NCI-H2196 (cell line): ENCODE data around the gene RAPH1.
"Not testable (repeated sequence)": the region's sequence is repeated elsewhere in the genome, so short reads cannot be mapped to it uniquely, and the experiment has no call there.

Source experiments
- DNase-seq: peaks from one replicate; lab custom pipeline; 2025; ENCODE audit not compliant: unreplicated experiment; lab: John Stamatoyannopoulos, UW

The RAPH1 gene

GRCh38 chr2:203372706-203373105 lies 162.4 kb downstream of the RAPH1 start:
- DNase-seq, result not testable (repeated sequence)

DNA sequence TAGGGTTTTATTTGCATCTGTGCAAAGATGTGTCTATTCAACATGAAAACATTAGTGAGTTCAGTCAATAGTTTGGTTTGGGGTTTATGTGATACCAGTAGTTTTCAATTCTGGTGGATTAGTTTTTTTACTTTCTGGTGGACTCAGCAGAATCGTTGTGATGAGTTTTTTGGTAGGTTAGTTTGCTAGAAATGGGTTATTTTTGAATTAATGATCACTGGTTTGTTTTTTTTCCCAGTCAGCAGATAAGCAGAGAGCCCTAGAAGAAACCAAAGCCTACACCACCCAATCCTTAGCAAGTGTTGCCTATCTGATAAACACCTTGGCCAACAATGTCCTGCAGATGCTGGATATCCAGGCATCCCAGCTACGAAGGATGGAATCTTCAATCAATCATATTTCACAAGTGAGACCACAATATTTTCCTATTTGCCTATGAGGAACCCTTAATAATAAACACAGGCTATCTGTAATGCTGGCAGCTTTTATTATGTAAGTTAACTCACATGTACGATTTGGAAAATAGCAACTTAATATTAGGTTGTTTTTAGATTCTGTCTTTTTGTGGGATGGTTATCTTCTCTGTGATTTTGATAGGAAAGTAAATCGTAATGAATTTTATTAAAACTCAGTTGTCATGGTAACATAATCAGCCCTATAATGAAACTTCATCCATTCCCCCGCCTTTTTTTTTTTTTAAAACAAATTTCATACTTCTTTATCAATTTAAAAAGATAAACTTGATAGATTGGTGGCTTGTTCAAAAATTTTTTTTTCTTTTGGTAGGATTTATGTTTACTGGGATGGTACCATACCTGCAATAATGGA lies 168.2 kb downstream of the RAPH1 start:
- no peak for DNase-seq

DNA sequence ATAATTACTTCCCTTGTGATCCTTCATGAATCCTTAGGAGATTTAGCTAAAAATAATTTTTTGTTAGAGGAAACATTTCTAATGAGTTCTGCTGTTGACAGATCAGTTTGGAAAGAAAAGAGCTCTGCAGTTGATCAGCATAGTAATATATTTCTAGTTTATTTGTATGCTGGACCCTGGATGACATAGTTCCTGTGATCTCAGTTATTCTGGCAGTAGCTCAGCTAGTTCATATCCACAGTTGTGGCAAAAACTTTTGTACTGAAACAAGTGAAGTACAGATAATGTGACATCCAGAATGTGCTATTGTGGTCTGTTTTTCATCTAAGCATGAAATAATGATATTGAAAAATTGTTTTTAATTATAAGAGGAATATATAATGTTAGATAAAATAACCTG lies 173.2 kb downstream of the RAPH1 start:
- no peak for DNase-seq

GRCh38 chr2:203361495-203361894 lies 173.6 kb downstream of the RAPH1 start:
- no peak for DNase-seq

DNA sequence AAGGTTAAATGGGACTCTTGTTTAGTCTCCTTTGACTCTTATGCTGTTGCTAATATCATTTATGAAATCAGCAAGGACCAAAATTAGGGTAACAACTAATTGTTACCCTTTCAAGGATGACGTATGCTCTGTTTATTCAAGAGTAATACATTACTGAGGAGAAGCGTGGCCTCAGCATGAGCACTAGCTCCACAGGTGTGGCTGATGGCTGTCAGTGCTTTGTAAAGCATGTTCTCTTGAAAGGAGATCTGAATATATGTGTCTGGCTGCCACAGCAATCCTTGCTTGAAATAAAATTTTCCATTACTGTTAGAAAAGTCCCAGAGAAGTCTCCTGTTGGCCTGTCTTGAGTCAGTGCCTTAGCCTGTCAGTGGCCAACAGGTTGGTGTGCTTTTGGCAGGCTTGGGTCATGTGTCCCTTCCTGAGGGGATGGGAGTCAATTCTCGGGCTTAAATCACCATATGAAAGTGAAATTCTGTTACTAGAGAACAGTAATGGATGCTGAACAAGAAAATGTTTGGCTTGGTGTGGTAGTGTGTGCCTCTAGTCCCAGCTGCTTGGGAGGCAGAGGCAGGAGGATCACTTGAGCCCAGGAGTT lies 174.2 kb downstream of the RAPH1 start:
- DNase-seq, result no peak

- DNase-seq, result no peak
Measured at GRCh38 chr2:203359450-203359849, 175.7 kb downstream of the RAPH1 start.

DNA sequence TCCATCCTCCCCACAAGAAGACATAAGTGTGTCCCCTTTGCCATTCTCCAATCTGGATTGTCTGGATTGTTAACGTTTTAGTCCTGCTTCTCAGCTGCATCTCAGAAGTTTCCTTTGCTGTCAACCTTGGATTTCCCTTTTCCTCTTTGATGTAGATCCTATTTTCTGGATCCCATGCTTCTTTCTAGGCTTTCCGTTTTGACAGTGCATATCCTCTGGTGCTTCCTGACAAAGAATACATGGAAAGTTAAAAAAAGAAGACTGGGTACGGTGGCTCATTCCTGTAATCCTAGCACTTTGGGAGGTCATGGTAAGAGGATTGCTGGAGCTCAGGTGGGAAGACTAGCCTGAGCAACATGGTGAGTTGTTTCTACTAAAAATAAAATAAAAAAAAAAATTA lies 180.1 kb downstream of the RAPH1 start:
- no peak for DNase-seq

- DNase-seq, result no peak
Measured at GRCh38 chr2:203352604-203353255, 182.4 kb downstream of the RAPH1 start.

GRCh38 chr2:203347375-203347774 lies 187.7 kb downstream of the RAPH1 start:
- DNase-seq, result no peak

DNA sequence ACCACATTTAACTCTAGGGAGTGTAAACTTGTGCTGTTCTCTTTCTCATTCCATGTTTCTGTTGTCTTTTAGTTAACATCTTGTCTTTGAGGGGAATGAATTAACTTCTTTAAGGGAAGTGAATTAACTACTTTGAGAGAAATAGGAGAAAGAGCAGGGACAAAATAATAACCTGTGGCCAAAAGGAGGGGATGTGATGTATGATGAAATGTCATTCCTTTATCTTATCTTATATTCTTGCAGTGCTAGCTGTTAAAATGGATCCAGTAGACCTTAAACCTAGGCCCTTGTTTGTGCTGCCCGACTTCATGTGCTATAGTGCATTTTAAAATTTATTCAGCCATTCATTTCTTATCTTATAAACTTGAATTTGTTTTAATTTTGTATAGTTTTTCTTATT lies 188.5 kb downstream of the RAPH1 start:
- no peak for DNase-seq

GRCh38 chr2:203344667-203345066 lies 190.4 kb downstream of the RAPH1 start:
- no peak for DNase-seq
